SU-DHL-6 (cell line): Measurements from ENCODE around the gene RHEX.

Experiments used
- EZH2phosphoT487 ChIP-seq: fragments of 200-600 bp; sonication (generic), shearing (Covaris generic); conservative IDR thresholded peaks from 2 replicates; pipeline ENCODE4 v1.6.1; 2018; ENCODE audit warnings: mild to moderate bottlenecking, antibody characterized with exemption, low read length, moderate library complexity, mixed read lengths
- TF ChIP-seq, protein P1 (sequence below): fragments of 200-600 bp; sonication (generic); IDR thresholded peaks from one replicate; pipeline ENCODE4 v1.5.1; 2017; ENCODE audit warnings: antibody characterized with exemption, mild to moderate bottlenecking, low read length, moderate library complexity; ENCODE audit not compliant: insufficient read depth, poor library complexity, severe bottlenecking

DNA sequence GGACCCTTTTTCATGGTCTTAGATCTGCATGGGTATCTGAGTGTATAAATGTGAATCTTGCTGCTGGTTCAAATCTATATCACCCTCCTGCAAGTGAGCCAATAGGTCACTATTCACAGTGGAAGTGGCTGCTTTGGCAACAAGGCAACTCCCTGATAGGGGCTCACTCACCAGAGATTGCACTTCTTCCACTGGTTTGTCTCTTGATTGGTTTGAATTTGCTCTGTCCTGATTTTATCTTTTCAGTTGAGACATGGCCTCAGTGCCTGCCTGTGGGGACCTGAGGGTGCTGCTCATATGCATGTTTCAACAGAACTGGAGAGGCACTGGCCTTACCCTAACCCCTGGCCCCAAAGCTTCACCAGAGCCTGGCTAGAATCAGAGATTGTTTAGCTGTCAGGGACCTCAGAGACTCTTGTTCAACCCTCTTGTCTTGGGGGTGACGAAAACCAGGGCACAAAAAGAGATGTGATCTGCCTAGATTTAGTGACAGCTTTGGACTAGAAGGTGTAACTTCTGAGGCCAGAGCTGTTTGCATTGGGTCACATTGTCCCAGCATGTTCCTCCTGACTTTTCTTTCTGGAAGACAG, 47.3 kb downstream of the RHEX start:
- TF ChIP-seq, protein P1, sequence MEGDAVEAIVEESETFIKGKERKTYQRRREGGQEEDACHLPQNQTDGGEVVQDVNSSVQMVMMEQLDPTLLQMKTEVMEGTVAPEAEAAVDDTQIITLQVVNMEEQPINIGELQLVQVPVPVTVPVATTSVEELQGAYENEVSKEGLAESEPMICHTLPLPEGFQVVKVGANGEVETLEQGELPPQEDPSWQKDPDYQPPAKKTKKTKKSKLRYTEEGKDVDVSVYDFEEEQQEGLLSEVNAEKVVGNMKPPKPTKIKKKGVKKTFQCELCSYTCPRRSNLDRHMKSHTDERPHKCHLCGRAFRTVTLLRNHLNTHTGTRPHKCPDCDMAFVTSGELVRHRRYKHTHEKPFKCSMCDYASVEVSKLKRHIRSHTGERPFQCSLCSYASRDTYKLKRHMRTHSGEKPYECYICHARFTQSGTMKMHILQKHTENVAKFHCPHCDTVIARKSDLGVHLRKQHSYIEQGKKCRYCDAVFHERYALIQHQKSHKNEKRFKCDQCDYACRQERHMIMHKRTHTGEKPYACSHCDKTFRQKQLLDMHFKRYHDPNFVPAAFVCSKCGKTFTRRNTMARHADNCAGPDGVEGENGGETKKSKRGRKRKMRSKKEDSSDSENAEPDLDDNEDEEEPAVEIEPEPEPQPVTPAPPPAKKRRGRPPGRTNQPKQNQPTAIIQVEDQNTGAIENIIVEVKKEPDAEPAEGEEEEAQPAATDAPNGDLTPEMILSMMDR, result no peak
- no peak for TF ChIP-seq EZH2phosphoT487
